ENCODE measurements around the gene SPATA17. TPM values are rescaled to one million over a fixed set of nuclear protein-coding genes. Genes with fewer than 3 reads are reported as not detected.

The SPATA17 gene
- polyA plus RNA-seq, 1 experiment, result 0.69 TPM

DNA sequence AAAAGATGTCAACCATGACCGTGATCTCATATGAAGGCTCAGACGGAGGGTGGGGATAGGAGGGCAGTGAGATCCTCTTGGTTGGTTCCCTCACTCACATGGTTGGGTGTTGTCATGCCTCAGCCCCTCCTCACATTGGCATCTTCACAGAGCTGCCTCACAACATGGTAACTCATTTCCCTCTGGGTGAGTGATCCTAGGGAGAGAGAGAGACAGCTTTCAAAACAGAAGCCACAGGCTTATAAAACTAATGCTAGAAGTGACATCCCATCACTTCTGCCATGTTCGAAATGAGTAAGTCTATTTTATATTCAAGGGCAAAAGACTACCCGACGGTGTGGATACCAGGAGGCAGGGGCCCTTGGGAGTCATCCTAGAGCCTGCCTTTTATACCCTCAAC lies 145.5 kb downstream of the SPATA17 start:
- TF ChIP-seq CTCF (IDR thresholded peaks at IDR 0.05; ENCODE audit: low read depth, low read length), result no peak
- CTCF ChIA-PET, result no interaction called here
- Histone ChIP-seq H3K9me3 (ENCODE audit: control insufficient read depth, insufficient read depth, low read length) (no peaks in the 10 kb centered on the region), H3K27ac (ENCODE audit: low read depth, low read length) (no peak overlapping the region), H3K4me3 (ENCODE audit: low read depth, low read length) (no peak overlapping the region), H3K27me3 (ENCODE audit: control insufficient read depth, insufficient read depth, low read length) (no peaks in the 10 kb centered on the region)
- DNase-seq (ENCODE audit: low read depth, low spot score), result no peak
- POLR2A ChIA-PET, result no interaction called here

DNA sequence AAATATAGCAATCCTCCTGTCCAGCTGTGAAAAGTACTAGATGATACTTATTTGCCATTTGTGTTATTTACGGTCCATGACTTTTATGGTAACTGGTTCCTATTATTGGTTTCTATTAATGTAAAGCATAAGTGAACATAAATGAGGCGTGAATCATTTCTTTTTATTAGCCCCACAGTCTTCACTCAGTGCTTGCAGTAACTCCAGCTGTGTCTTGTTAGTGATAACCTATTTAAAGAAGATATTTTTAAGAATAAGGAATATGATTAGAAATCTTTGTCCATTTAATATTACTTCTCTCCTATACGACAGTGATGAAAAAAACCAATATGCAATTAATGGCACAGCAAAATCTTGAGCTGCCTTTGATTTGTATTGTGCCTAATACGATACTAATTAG lies 149.9 kb downstream of the SPATA17 start:
- TF ChIP-seq CTCF (IDR thresholded peaks at IDR 0.05; ENCODE audit: low read depth, low read length), result no peak
- H3K4me3 ChIP-seq (ENCODE audit: low read depth, low read length), result no peak overlapping the region
- no peak overlapping the region for H3K27ac ChIP-seq (ENCODE audit: low read depth, low read length)
- no peaks in the 10 kb centered on the region for H3K27me3 ChIP-seq (ENCODE audit: control insufficient read depth, insufficient read depth, low read length)
- ChIA-PET CTCF (no interaction called here), POLR2A (no interaction called here)
- no peaks in the 10 kb centered on the region for H3K9me3 ChIP-seq (ENCODE audit: control insufficient read depth, insufficient read depth, low read length)
- no peak for DNase-seq (ENCODE audit: low read depth, low spot score)

GRCh38 chr1:217791091-217791490 lies 159.9 kb downstream of the SPATA17 start:
- Histone ChIP-seq H3K27me3 (ENCODE audit: control insufficient read depth, insufficient read depth, low read length) (no peaks in the 10 kb centered on the region), H3K27ac (ENCODE audit: low read depth, low read length) (no peak overlapping the region), H3K4me3 (ENCODE audit: low read depth, low read length) (no peak overlapping the region), H3K9me3 (ENCODE audit: control insufficient read depth, insufficient read depth, low read length) (no peaks in the 10 kb centered on the region; the same call in 1 of the 2 replicates)
- DNase-seq (ENCODE audit: low read depth, low spot score), result no peak
- TF ChIP-seq CTCF (IDR thresholded peaks at IDR 0.05; ENCODE audit: low read depth, low read length), result no peak
- ChIA-PET POLR2A (no interaction called here), CTCF (interaction anchor here (0.6 kb wide), 1 partner anchor 20 kb away, joined by 4 read pairs; no protein-coding TSS in a partner anchor)

- Histone ChIP-seq H3K9me3 (ENCODE audit: control insufficient read depth, insufficient read depth, low read length) (no peaks in the 10 kb centered on the region), H3K27me3 (ENCODE audit: control insufficient read depth, insufficient read depth, low read length) (no peaks in the 10 kb centered on the region), H3K27ac (ENCODE audit: low read depth, low read length) (no peak overlapping the region), H3K4me3 (ENCODE audit: low read depth, low read length) (no peak overlapping the region)
- no peak for TF ChIP-seq CTCF (IDR thresholded peaks at IDR 0.05; ENCODE audit: low read depth, low read length)
- CTCF ChIA-PET, result no interaction called here
- POLR2A ChIA-PET, result no interaction called here
- no peak for DNase-seq (ENCODE audit: low read depth, low spot score)
Observed at GRCh38 chr1:217805792-217806191, 174.6 kb downstream of the SPATA17 start.

GRCh38 chr1:217812175-217812574 lies 181.0 kb downstream of the SPATA17 start:
- H3K27me3 ChIP-seq (ENCODE audit: control insufficient read depth, insufficient read depth, low read length), result no peaks in the 10 kb centered on the region
- no peak for DNase-seq (ENCODE audit: low read depth, low spot score)
- ChIA-PET POLR2A (no interaction called here), CTCF (no interaction called here)
- no peak overlapping the region for H3K4me3 ChIP-seq (ENCODE audit: low read depth, low read length)
- no peaks in the 10 kb centered on the region for H3K9me3 ChIP-seq (ENCODE audit: control insufficient read depth, insufficient read depth, low read length)
- TF ChIP-seq CTCF (IDR thresholded peaks at IDR 0.05; ENCODE audit: low read depth, low read length), result no peak
- H3K27ac ChIP-seq (ENCODE audit: low read depth, low read length), result no peak overlapping the region
